Measurements from ENCODE around the gene DNAJC5. TPM values are rescaled to one million over a fixed set of nuclear protein-coding genes. Genes with fewer than 3 reads are reported as not detected.
"Not testable (repeated sequence)": the region's sequence is repeated elsewhere in the genome, so short reads cannot be mapped to it uniquely, and the experiment has no call there.

Gene DNAJC5
- total RNA-seq, 1 donor from 2014 or later, result 54.5 TPM

DNA sequence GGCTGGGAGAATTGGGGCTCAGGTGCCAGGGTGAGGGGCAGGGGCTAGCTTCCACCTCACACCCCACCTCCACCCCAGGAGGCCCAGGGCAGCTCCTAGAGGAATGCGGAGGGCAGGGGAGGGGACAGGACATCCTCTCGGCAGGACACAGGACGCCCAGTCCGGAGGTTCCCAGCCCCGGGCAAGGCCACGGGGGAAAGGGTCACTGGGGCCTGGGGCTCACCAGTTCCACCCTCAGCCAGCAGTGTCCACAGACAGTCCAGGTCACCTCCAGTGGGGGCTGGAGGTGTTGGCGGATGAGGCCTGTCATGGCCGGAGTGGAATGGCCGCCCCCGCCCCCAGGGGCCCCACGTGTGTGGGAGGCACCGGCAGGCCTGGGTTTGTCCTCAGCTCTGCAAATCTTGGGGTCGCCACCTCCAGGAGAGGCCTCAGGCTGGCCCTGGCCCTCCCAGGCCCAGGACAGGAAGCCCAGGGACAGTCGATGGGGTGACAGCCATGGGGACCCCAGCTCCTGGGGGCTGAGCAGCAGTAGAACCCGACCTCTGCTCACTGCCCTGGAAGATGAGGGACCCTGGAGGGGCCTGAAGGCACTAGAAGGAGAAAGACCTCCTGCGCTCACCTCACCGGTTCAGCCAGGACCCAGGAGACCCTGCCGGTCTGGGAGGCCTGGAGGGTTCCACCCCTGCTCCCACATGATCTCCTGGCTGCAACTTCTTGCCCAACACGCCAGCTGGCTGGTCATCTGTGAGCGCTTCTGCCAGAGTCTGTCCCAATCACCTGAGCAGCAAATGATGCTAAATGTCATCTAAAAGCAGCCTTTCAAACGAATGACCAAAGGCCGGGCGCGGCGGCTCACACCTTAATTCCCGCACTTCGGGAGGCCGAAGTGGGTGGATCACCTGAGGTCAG lies 46.7 kb upstream of the DNAJC5 start:
- DNase-seq, result no peak
- H3K4me1 ChIP-seq, result peaks cover 52% of the 10 kb centered on the region
- intact Hi-C loops (cut with DNase I), result no loop called here
- H3K36me3 ChIP-seq, result no peaks in the 10 kb centered on the region
- H3K9me3 ChIP-seq, result no peaks in the 10 kb centered on the region
- no peak for TF ChIP-seq CTCF (IDR thresholded peaks at IDR 0.05)
- peak overlapping the region; percentile 75 for H3K27ac ChIP-seq
- peak; percentile 6 to 11 for ATAC-seq
- H3K4me3 ChIP-seq, result no peak overlapping the region
- H3K27me3 ChIP-seq (ENCODE audit: low read depth), result peaks cover 33% of the 10 kb centered on the region

- Histone ChIP-seq H3K4me3 (no peak overlapping the region), H3K27me3 (ENCODE audit: low read depth) (peaks cover 18% of the 10 kb centered on the region), H3K36me3 (no peaks in the 10 kb centered on the region), H3K9me3 (no peaks in the 10 kb centered on the region), H3K27ac (no peak overlapping the region), H3K4me1 (peaks cover 54% of the 10 kb centered on the region)
- no peak for TF ChIP-seq CTCF (IDR thresholded peaks at IDR 0.05)
- ATAC-seq, result no peak
- no peak for DNase-seq
- intact Hi-C loops (cut with DNase I), result no loop called here
Measured at GRCh38 chr20:63850689-63851547, 44.0 kb upstream of the DNAJC5 start.

DNA sequence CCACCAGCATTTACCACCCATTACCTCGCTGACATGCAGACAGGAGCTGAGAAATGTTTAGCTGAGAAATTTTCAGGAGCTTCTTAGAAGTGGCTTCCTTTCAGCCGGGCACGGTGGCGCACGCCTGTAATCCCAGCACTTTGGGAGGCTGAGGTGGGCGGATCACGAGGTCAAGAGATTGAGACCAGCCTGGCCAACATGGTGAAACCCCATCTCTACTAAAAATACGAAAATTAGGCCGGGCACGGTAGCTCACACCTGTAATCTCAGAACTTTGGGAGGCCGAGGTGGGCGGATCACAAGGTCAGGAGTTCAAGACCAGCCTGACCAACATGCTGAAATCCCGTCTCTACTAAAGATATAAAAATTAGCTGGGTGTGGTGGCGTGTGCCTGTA lies 43.4 kb upstream of the DNAJC5 start:
- DNase-seq; intact Hi-C loops (cut with DNase I); H3K27ac ChIP-seq; H3K9me3 ChIP-seq; H3K36me3 ChIP-seq; ATAC-seq; H3K4me3 ChIP-seq: not testable (repeated sequence)
- Histone ChIP-seq H3K4me1 (peaks cover 54% of the 10 kb centered on the region), H3K27me3 (ENCODE audit: low read depth) (peaks cover 13% of the 10 kb centered on the region)

DNA sequence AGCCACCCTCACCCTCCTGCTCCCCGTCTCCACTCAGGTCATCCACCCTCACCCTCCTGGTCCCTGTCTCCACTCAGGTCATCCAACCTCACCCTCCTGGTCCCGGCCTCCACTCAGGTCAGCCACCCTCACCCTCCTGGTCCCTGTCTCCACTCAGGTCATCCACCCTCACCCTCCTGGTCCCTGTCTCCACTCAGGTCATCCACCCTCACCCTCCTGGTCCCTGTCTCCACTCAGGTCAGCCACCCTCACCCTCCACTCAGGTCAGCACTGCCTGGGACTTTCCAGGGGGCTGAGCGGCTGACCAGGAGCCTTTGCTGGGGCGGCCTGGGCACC lies 41.2 kb upstream of the DNAJC5 start:
- ATAC-seq; H3K27me3 ChIP-seq (ENCODE audit: low read depth); intact Hi-C loops (cut with DNase I); DNase-seq; H3K9me3 ChIP-seq; H3K36me3 ChIP-seq: not testable (repeated sequence)
- Histone ChIP-seq H3K27ac (peak overlapping the region; percentile 81), H3K4me1 (peaks cover 54% of the 10 kb centered on the region), H3K4me3 (peak overlapping the region; percentile 34)

- Histone ChIP-seq H3K27ac (peak overlapping the region; percentile 81), H3K36me3 (no peaks in the 10 kb centered on the region), H3K4me3 (peak overlapping the region; percentile 34), H3K4me1 (peaks cover 59% of the 10 kb centered on the region), H3K27me3 (ENCODE audit: low read depth) (peaks cover 5% of the 10 kb centered on the region), H3K9me3 (no peaks in the 10 kb centered on the region)
- no peak for TF ChIP-seq CTCF (IDR thresholded peaks at IDR 0.05)
- intact Hi-C loops (cut with DNase I), result no loop called here
- no peak for DNase-seq
- ATAC-seq, result peak; percentile 45 to 49
Measured at GRCh38 chr20:63854069-63854765, 40.7 kb upstream of the DNAJC5 start.

- Histone ChIP-seq H3K9me3 (no peaks in the 10 kb centered on the region), H3K4me1 (peaks cover 65% of the 10 kb centered on the region), H3K27me3 (ENCODE audit: low read depth) (peaks cover 5% of the 10 kb centered on the region), H3K36me3 (no peaks in the 10 kb centered on the region), H3K4me3 (peak overlapping the region; percentile 34), H3K27ac (peak overlapping the region; percentile 81)
- TF ChIP-seq CTCF (IDR thresholded peaks at IDR 0.05), result no peak
- ATAC-seq, result peak; percentile 36 to 39
- intact Hi-C loops (cut with DNase I), result no loop called here
- DNase-seq, result no peak
Measured at GRCh38 chr20:63854766-63855362, 40.1 kb upstream of the DNAJC5 start.

Data from lower lobe of right lung (tissue), 2 donors.